ENCODE measurements around the gene ETV6. TPM values are rescaled to one million over a fixed set of nuclear protein-coding genes. Genes with fewer than 3 reads are reported as not detected.

The ETV6 gene
- total and polyA plus RNA-seq, 9 donors = 7.0 to 11.1 (median 9.1) TPM

GRCh38 chr12:11688379-11688778 is 38.9 kb downstream of the ETV6 start:
- peaks cover 3% of the 10 kb centered on the region for H3K4me1 ChIP-seq (ENCODE audit: control insufficient read depth, insufficient read depth, low read length)
- no peak for DNase-seq
- H3K9me3 ChIP-seq (replicated peaks; ENCODE audit: control insufficient read depth, low read depth, low read length) = peaks cover 2% of the 10 kb centered on the region
- no peak overlapping the region for H3K27ac ChIP-seq (ENCODE audit: low read length)
- no peaks in the 10 kb centered on the region for H3K27me3 ChIP-seq (ENCODE audit: control insufficient read depth, insufficient read depth, low read length)
- 100% methylated on average over 1 of the region's 4 CpGs for WGBS (ENCODE audit: insufficient coverage)
- H3K4me3 ChIP-seq (ENCODE audit: low read length) = no peak overlapping the region
- no peaks in the 10 kb centered on the region for H3K36me3 ChIP-seq (ENCODE audit: control insufficient read depth, insufficient read depth, low read length)

GRCh38 chr12:11688831-11689230 is 39.4 kb downstream of the ETV6 start:
- 85% methylated on average over 2 of the region's 2 CpGs for WGBS (ENCODE audit: insufficient coverage)
- H3K27ac ChIP-seq (ENCODE audit: low read length) = no peak overlapping the region

GRCh38 chr12:11689591-11690186 is 40.2 kb downstream of the ETV6 start:
- Histone ChIP-seq H3K27me3 (ENCODE audit: control insufficient read depth, insufficient read depth, low read length) (no peaks in the 10 kb centered on the region), H3K4me1 (ENCODE audit: control insufficient read depth, insufficient read depth, low read length) (peaks cover 3% of the 10 kb centered on the region), H3K36me3 (ENCODE audit: control insufficient read depth, insufficient read depth, low read length) (no peaks in the 10 kb centered on the region), H3K4me3 (ENCODE audit: low read length) (no peak overlapping the region), H3K9me3 (replicated peaks; ENCODE audit: control insufficient read depth, low read depth, low read length) (peaks cover 2% of the 10 kb centered on the region), H3K27ac (ENCODE audit: low read length) (no peak overlapping the region)
- no peak for DNase-seq
- WGBS (ENCODE audit: insufficient coverage) = 90% methylated on average over 4 of the region's 10 CpGs

More at GRCh38 chr12:11688831-11689230, 39.4 kb downstream of the ETV6 start:
- peaks cover 3% of the 10 kb centered on the region for H3K4me1 ChIP-seq (ENCODE audit: control insufficient read depth, insufficient read depth, low read length)
- H3K36me3 ChIP-seq (ENCODE audit: control insufficient read depth, insufficient read depth, low read length) = no peaks in the 10 kb centered on the region
- no peak overlapping the region for H3K4me3 ChIP-seq (ENCODE audit: low read length)
- H3K27me3 ChIP-seq (ENCODE audit: control insufficient read depth, insufficient read depth, low read length) = no peaks in the 10 kb centered on the region
- no peak for DNase-seq
- peaks cover 2% of the 10 kb centered on the region for H3K9me3 ChIP-seq (replicated peaks; ENCODE audit: control insufficient read depth, low read depth, low read length)

- Histone ChIP-seq H3K27me3 (ENCODE audit: control insufficient read depth, insufficient read depth, low read length) (no peaks in the 10 kb centered on the region), H3K4me1 (ENCODE audit: control insufficient read depth, insufficient read depth, low read length) (peaks cover 3% of the 10 kb centered on the region), H3K27ac (ENCODE audit: low read length) (no peak overlapping the region), H3K36me3 (ENCODE audit: control insufficient read depth, insufficient read depth, low read length) (no peaks in the 10 kb centered on the region), H3K9me3 (replicated peaks; ENCODE audit: control insufficient read depth, low read depth, low read length) (peaks cover 2% of the 10 kb centered on the region), H3K4me3 (ENCODE audit: low read length) (no peak overlapping the region)
- whole genome bisulfite sequencing (ENCODE audit: insufficient coverage) = 100% methylated on average over 5 of the region's 6 CpGs
- DNase-seq = peak; percentile 32
Measured at GRCh38 chr12:11693067-11693466, 43.6 kb downstream of the ETV6 start.

GRCh38 chr12:11693601-11694000 is 44.1 kb downstream of the ETV6 start:
- H3K27ac ChIP-seq (ENCODE audit: low read length) = no peak overlapping the region
- peaks cover 2% of the 10 kb centered on the region for H3K9me3 ChIP-seq (replicated peaks; ENCODE audit: control insufficient read depth, low read depth, low read length)
- no peak for DNase-seq
- no peaks in the 10 kb centered on the region for H3K36me3 ChIP-seq (ENCODE audit: control insufficient read depth, insufficient read depth, low read length)
- peaks cover under 1% of the 10 kb centered on the region for H3K4me1 ChIP-seq (ENCODE audit: control insufficient read depth, insufficient read depth, low read length)
- H3K4me3 ChIP-seq (ENCODE audit: low read length) = no peak overlapping the region
- no peaks in the 10 kb centered on the region for H3K27me3 ChIP-seq (ENCODE audit: control insufficient read depth, insufficient read depth, low read length)

GRCh38 chr12:11694528-11694927 is 45.1 kb downstream of the ETV6 start:
- H3K9me3 ChIP-seq (replicated peaks; ENCODE audit: control insufficient read depth, low read depth, low read length) = peaks cover 2% of the 10 kb centered on the region
- no peak overlapping the region for H3K27ac ChIP-seq (ENCODE audit: low read length)
- 80% methylated on average over 1 of the region's 5 CpGs for WGBS (ENCODE audit: insufficient coverage)
- no peaks in the 10 kb centered on the region for H3K36me3 ChIP-seq (ENCODE audit: control insufficient read depth, insufficient read depth, low read length)
- no peak for DNase-seq
- no peaks in the 10 kb centered on the region for H3K27me3 ChIP-seq (ENCODE audit: control insufficient read depth, insufficient read depth, low read length)
- no peaks in the 10 kb centered on the region for H3K4me1 ChIP-seq (ENCODE audit: control insufficient read depth, insufficient read depth, low read length)
- H3K4me3 ChIP-seq (ENCODE audit: low read length) = no peak overlapping the region

GRCh38 chr12:11695321-11695720 is 45.8 kb downstream of the ETV6 start:
- Histone ChIP-seq H3K4me3 (ENCODE audit: low read length) (no peak overlapping the region), H3K36me3 (ENCODE audit: control insufficient read depth, insufficient read depth, low read length) (no peaks in the 10 kb centered on the region), H3K27ac (ENCODE audit: low read length) (no peak overlapping the region), H3K4me1 (ENCODE audit: control insufficient read depth, insufficient read depth, low read length) (no peaks in the 10 kb centered on the region), H3K27me3 (ENCODE audit: control insufficient read depth, insufficient read depth, low read length) (no peaks in the 10 kb centered on the region), H3K9me3 (replicated peaks; ENCODE audit: control insufficient read depth, low read depth, low read length) (peaks cover under 1% of the 10 kb centered on the region)
- DNase-seq = no peak
- WGBS (ENCODE audit: insufficient coverage) = no CpG with 5 or more reads among the region's 3 CpGs

GRCh38 chr12:11696084-11696483 is 46.6 kb downstream of the ETV6 start:
- H3K27ac ChIP-seq (ENCODE audit: low read length) = no peak overlapping the region
- no peaks in the 10 kb centered on the region for H3K27me3 ChIP-seq (ENCODE audit: control insufficient read depth, insufficient read depth, low read length)
- H3K36me3 ChIP-seq (ENCODE audit: control insufficient read depth, insufficient read depth, low read length) = no peaks in the 10 kb centered on the region
- no peak overlapping the region for H3K4me3 ChIP-seq (ENCODE audit: low read length)
- WGBS (ENCODE audit: insufficient coverage) = no CpG with 5 or more reads among the region's 3 CpGs
- no peaks in the 10 kb centered on the region for H3K9me3 ChIP-seq (replicated peaks; ENCODE audit: control insufficient read depth, low read depth, low read length)
- no peaks in the 10 kb centered on the region for H3K4me1 ChIP-seq (ENCODE audit: control insufficient read depth, insufficient read depth, low read length)
- DNase-seq = no peak

- DNase-seq = no peak
- Histone ChIP-seq H3K9me3 (replicated peaks; ENCODE audit: control insufficient read depth, low read depth, low read length) (no peaks in the 10 kb centered on the region), H3K4me1 (ENCODE audit: control insufficient read depth, insufficient read depth, low read length) (peaks cover 7% of the 10 kb centered on the region), H3K27ac (ENCODE audit: low read length) (no peak overlapping the region), H3K4me3 (ENCODE audit: low read length) (no peak overlapping the region), H3K27me3 (ENCODE audit: control insufficient read depth, insufficient read depth, low read length) (no peaks in the 10 kb centered on the region), H3K36me3 (ENCODE audit: control insufficient read depth, insufficient read depth, low read length) (no peaks in the 10 kb centered on the region)
- 100% methylated on average over 1 of the region's 5 CpGs for WGBS (ENCODE audit: insufficient coverage)
Measured at GRCh38 chr12:11697131-11697530, 47.7 kb downstream of the ETV6 start.

- 60% methylated on average over 1 of the region's 3 CpGs for WGBS (ENCODE audit: insufficient coverage)
- no peak overlapping the region for H3K4me3 ChIP-seq (ENCODE audit: low read length)
- peaks cover 7% of the 10 kb centered on the region for H3K4me1 ChIP-seq (ENCODE audit: control insufficient read depth, insufficient read depth, low read length)
- no peaks in the 10 kb centered on the region for H3K36me3 ChIP-seq (ENCODE audit: control insufficient read depth, insufficient read depth, low read length)
- H3K9me3 ChIP-seq (replicated peaks; ENCODE audit: control insufficient read depth, low read depth, low read length) = no peaks in the 10 kb centered on the region
- H3K27ac ChIP-seq (ENCODE audit: low read length) = no peak overlapping the region
- DNase-seq = peak; percentile 32
- no peaks in the 10 kb centered on the region for H3K27me3 ChIP-seq (ENCODE audit: control insufficient read depth, insufficient read depth, low read length)
Measured at GRCh38 chr12:11697670-11698387, 48.4 kb downstream of the ETV6 start.

Measured in muscle of leg (tissue), 11 donors.